ENCODE data around the gene LGALS9.

DNA sequence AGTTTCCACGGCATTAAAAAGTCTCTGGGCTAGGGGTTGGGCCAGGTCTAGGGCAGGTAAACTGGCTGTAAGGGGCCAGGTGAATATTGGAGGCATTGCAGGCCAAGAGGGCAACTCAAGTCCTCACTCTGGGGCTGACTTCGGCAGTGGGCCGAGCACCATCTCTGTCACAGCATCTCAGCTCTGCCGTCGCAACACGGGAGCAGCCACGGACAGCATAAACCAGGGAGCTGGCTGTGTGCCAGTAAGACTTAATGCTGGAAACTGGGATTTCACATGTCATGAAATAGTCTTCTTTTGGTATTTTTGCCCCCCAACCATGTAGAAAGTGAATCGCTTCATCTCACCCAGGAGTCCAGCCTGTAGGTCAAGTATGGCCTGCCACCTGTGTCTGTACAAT is 12.6 kb upstream of the LGALS9 start:
- TF ChIP-seq CTCF (IDR thresholded peaks at IDR 0.05) (no peak), POLR2A (IDR thresholded peaks at IDR 0.05) (no peak)

All from Peyer's patch (tissue), 4 donors.